Myocyte (in vitro differentiated cells): ENCODE results near the gene CRELD2. TPM values are rescaled to one million over a fixed set of nuclear protein-coding genes. Genes with fewer than 3 reads are reported as not detected.

Experiments
- DNase-seq: peaks from one replicate; pipeline ENCODE4 v3.0.0-alpha.2; 2012; ENCODE audit warnings: low read depth
- total RNA-seq: library from RNA; depleted of rRNA; stranded (reverse); fragments of >200 nt; gene quantifications from 2 replicates; pipeline ENCODE4 v1.2.3, GENCODE V29; 2014

Gene CRELD2
- total RNA-seq, 1 donor from 2014 or later = 120 TPM

GRCh38 chr22:49956914-49957825 is 38.7 kb downstream of the CRELD2 start:
- no peak for DNase-seq

- DNase-seq = no peak
Observed at GRCh38 chr22:49957826-49958365, 39.5 kb downstream of the CRELD2 start.

- DNase-seq = no peak
Observed at GRCh38 chr22:49958366-49958921, 40.0 kb downstream of the CRELD2 start.

- no peak for DNase-seq
Observed at GRCh38 chr22:49958931-49959781, 40.7 kb downstream of the CRELD2 start.

- no peak for DNase-seq
Observed at GRCh38 chr22:49959782-49960158, 41.3 kb downstream of the CRELD2 start.

GRCh38 chr22:49960159-49961004 is 41.9 kb downstream of the CRELD2 start, which contains the start of gene PIM3:
Gene PIM3, plus strand, starts transcription at chr22:49960772. Its CDS starts 176 bp downstream, at chr22:49960948.
- DNase-seq = peak; percentile 98

- peak; percentile 31 for DNase-seq
Observed at GRCh38 chr22:49961005-49961600, 42.7 kb downstream of the CRELD2 start.

- DNase-seq = no peak
Observed at GRCh38 chr22:49961601-49962011, 43.2 kb downstream of the CRELD2 start.

- DNase-seq = peak; percentile 92
Observed at GRCh38 chr22:49962012-49962750, 43.7 kb downstream of the CRELD2 start.

GRCh38 chr22:49962751-49963646 is 44.6 kb downstream of the CRELD2 start:
- DNase-seq = no peak

GRCh38 chr22:49963647-49964026 is 45.2 kb downstream of the CRELD2 start:
- no peak for DNase-seq

- DNase-seq = no peak
Observed at GRCh38 chr22:49964136-49965090, 46.0 kb downstream of the CRELD2 start.

GRCh38 chr22:49965091-49966040 is 46.9 kb downstream of the CRELD2 start:
- no peak for DNase-seq

GRCh38 chr22:49966041-49966773 is 47.8 kb downstream of the CRELD2 start:
- DNase-seq = no peak
